Adipocyte (in vitro differentiated cells): ENCODE data around the gene CAMK1D.
"Not testable (repeated sequence)": the region's sequence is repeated elsewhere in the genome, so short reads cannot be mapped to it uniquely, and the experiment has no call there.

Experiments used
- DNase-seq: peaks from one replicate; pipeline ENCODE4 v3.0.0-alpha.2; 2015; ENCODE audit warnings: low read depth
- H3K27me3 ChIP-seq: replicated peaks from 2 replicates; pipeline ENCODE4 v1.7.0; 2013; ENCODE audit warnings: mild to moderate bottlenecking, low read length, moderate library complexity; ENCODE audit not compliant: control insufficient read depth, insufficient read depth
- H3K36me3 ChIP-seq: 2 replicates; pipeline ENCODE4 v1.7.0; 2013; ENCODE audit warnings: low read length, mild to moderate bottlenecking, moderate library complexity; ENCODE audit not compliant: control insufficient read depth, insufficient read depth, severe bottlenecking
- H3K4me1 ChIP-seq: 2 replicates; pipeline ENCODE4 v1.7.0; 2013; ENCODE audit warnings: mild to moderate bottlenecking, low read length, moderate library complexity; ENCODE audit not compliant: control insufficient read depth, insufficient read depth
- H3K4me3 ChIP-seq: 2 replicates; pipeline ENCODE4 v1.7.0; 2013; ENCODE audit warnings: mild to moderate bottlenecking, low read length, moderate library complexity
- H3K9ac ChIP-seq: 2 replicates; pipeline ENCODE4 v1.7.0; 2013; ENCODE audit warnings: mild to moderate bottlenecking, low read length, moderate library complexity
- H3K9me3 ChIP-seq: 2 replicates; pipeline ENCODE4 v1.7.0; 2013; ENCODE audit warnings: mild to moderate bottlenecking, low read length, moderate library complexity; ENCODE audit not compliant: control insufficient read depth

CAMK1D gene

DNA sequence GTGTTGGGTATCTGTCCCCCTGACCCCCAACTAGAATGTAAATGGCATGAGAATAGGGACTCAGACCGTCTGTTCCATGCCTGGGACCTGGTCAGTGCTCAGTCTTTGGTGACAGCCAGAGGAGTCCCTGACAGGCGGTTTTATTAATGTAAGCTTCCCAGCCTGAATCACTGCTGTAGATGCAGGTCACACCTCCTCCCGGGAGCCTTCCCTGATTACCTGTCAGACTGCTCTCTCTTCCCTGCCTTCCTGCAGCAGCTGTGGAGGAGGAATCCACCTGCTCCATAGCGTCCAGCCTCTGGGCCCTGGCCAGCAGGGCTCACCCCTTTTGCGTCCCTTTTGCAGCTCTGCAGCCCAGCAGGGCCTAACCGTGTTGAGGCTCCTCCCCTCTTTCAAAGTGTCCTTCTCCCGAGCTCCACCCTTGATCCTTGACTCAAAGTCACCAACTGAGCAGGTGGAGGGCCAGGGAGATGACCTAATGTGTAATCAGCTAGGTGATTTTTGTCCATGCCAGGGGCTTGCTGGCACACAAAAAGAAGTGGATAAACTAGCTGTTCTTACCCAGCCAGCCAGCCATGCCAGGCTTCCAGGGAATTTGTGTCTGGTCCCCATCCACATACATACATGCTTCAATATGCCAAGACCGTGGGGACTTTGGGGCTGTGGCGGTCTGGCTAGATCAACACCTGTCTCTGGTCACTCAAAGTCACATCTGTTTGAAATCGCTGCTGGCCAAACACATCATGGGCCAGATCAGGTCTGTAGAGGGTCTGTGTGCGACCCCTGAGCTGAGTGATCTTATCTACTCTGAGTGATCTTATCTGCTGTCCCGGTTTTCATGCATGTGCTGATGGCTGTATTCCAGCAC, 457.1 kb downstream of the CAMK1D start:
- no peak for DNase-seq
- H3K4me1 ChIP-seq: no peaks in the 10 kb centered on the region

GRCh38 chr10:12807096-12807755, 457.9 kb downstream of the CAMK1D start:
- Histone ChIP-seq H3K9ac (no peak overlapping the region), H3K27me3 (no peaks in the 10 kb centered on the region), H3K4me3 (no peak overlapping the region), H3K36me3 (no peaks in the 10 kb centered on the region), H3K4me1 (no peaks in the 10 kb centered on the region), H3K9me3 (no peaks in the 10 kb centered on the region)
- no peak for DNase-seq

More for the DNA sequence above, 457.1 kb downstream of the CAMK1D start:
- H3K27me3 ChIP-seq: no peaks in the 10 kb centered on the region
- no peak overlapping the region for H3K4me3 ChIP-seq
- no peaks in the 10 kb centered on the region for H3K9me3 ChIP-seq
- H3K9ac ChIP-seq: no peak overlapping the region
- no peaks in the 10 kb centered on the region for H3K36me3 ChIP-seq

GRCh38 chr10:12808014-12808613, 458.8 kb downstream of the CAMK1D start:
- H3K36me3 ChIP-seq: no peaks in the 10 kb centered on the region
- H3K4me3 ChIP-seq: no peak overlapping the region
- no peaks in the 10 kb centered on the region for H3K9me3 ChIP-seq
- no peak for DNase-seq
- H3K4me1 ChIP-seq: no peaks in the 10 kb centered on the region
- H3K9ac ChIP-seq: no peak overlapping the region
- no peaks in the 10 kb centered on the region for H3K27me3 ChIP-seq

DNA sequence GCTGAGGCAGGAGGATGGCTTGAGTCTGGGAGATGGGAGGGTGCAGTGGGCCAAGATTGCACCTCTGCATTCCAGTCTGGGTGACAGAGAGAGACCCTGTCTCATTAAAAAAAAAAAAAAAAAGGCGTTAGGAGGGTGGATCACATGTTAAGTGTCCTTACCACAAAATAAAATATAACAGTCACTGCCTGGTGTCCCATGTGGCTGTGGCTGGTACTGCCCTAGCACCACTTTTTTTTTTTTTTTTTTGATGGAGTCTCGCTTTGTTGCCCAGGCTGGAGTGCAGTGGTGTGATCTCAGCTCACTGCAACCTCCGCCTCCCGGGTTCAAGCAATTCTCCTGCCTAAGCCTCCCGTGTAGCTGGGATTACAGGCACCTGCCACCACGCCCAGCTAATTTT, 460.7 kb downstream of the CAMK1D start:
- not testable (repeated sequence) for H3K4me3 ChIP-seq, H3K36me3 ChIP-seq, H3K27me3 ChIP-seq, H3K4me1 ChIP-seq, DNase-seq, H3K9me3 ChIP-seq, H3K9ac ChIP-seq

DNA sequence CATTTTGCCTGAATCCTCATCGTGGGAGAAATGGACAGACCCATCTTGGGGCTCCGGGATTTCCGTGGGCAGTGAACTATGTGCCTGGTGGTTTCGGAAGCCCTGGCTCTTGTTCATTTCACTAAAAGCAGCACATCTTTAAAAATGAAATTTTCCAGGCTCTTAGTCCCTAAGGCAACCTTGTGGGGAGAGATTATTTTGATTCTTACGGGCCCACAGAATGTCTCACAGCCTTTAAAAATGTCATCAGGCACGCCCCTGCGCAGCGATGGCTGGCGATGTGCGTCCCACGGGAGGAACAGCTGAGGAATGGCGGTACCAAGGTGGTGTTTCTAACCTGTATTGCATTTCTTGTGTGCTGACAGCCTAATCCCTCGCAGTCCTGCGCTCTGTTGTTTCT, 462.5 kb downstream of the CAMK1D start:
- peak; percentile 59 for DNase-seq
- no peak overlapping the region for H3K9ac ChIP-seq
- no peaks in the 10 kb centered on the region for H3K27me3 ChIP-seq
- peaks cover 13% of the 10 kb centered on the region for H3K36me3 ChIP-seq
- H3K9me3 ChIP-seq: peaks cover 7% of the 10 kb centered on the region
- no peaks in the 10 kb centered on the region for H3K4me1 ChIP-seq
- H3K4me3 ChIP-seq: no peak overlapping the region

- peaks cover 7% of the 10 kb centered on the region for H3K9me3 ChIP-seq
- peaks cover 13% of the 10 kb centered on the region for H3K36me3 ChIP-seq
- H3K27me3 ChIP-seq: no peaks in the 10 kb centered on the region
- H3K9ac ChIP-seq: no peak overlapping the region
- no peaks in the 10 kb centered on the region for H3K4me1 ChIP-seq
- H3K4me3 ChIP-seq: no peak overlapping the region
- no peak for DNase-seq
Measured at GRCh38 chr10:12812571-12812970, 463.2 kb downstream of the CAMK1D start.

GRCh38 chr10:12814166-12814565, 464.8 kb downstream of the CAMK1D start:
- no peak overlapping the region for H3K9ac ChIP-seq
- DNase-seq: no peak
- H3K4me3 ChIP-seq: no peak overlapping the region

DNA sequence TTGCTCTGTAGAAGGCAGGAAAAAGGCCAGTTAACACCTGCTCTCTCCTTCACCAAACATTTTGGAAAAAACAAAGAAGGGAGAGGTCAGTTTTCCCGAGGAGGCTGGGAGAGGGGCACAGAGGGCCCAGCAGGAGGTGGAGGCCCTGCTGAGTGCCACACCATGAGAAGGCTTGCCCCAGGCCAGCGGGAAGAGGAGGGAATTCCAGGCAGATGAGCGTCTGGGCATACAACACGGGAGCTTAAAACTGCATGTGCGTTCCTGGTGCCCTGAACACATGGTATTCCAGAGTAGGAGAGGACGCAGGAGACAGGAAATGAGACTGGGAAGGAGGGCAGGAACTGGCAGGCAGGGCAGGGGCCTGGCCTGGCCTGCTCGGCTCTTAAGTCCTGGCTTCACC, 469.7 kb downstream of the CAMK1D start:
- Histone ChIP-seq H3K4me1 (no peaks in the 10 kb centered on the region), H3K27me3 (no peaks in the 10 kb centered on the region), H3K4me3 (no peak overlapping the region), H3K9me3 (peaks cover 7% of the 10 kb centered on the region), H3K9ac (no peak overlapping the region), H3K36me3 (peaks cover 13% of the 10 kb centered on the region)
- DNase-seq: no peak

More at GRCh38 chr10:12814166-12814565, 464.8 kb downstream of the CAMK1D start:
- peaks cover 13% of the 10 kb centered on the region for H3K36me3 ChIP-seq
- no peaks in the 10 kb centered on the region for H3K4me1 ChIP-seq
- no peaks in the 10 kb centered on the region for H3K27me3 ChIP-seq
- H3K9me3 ChIP-seq: peaks cover 7% of the 10 kb centered on the region

GRCh38 chr10:12819656-12820055, 470.3 kb downstream of the CAMK1D start:
- Histone ChIP-seq H3K36me3 (peaks cover 10% of the 10 kb centered on the region), H3K27me3 (no peaks in the 10 kb centered on the region), H3K9ac (no peak overlapping the region), H3K9me3 (peaks cover 2% of the 10 kb centered on the region), H3K4me1 (no peaks in the 10 kb centered on the region), H3K4me3 (no peak overlapping the region)
- DNase-seq: no peak

DNA sequence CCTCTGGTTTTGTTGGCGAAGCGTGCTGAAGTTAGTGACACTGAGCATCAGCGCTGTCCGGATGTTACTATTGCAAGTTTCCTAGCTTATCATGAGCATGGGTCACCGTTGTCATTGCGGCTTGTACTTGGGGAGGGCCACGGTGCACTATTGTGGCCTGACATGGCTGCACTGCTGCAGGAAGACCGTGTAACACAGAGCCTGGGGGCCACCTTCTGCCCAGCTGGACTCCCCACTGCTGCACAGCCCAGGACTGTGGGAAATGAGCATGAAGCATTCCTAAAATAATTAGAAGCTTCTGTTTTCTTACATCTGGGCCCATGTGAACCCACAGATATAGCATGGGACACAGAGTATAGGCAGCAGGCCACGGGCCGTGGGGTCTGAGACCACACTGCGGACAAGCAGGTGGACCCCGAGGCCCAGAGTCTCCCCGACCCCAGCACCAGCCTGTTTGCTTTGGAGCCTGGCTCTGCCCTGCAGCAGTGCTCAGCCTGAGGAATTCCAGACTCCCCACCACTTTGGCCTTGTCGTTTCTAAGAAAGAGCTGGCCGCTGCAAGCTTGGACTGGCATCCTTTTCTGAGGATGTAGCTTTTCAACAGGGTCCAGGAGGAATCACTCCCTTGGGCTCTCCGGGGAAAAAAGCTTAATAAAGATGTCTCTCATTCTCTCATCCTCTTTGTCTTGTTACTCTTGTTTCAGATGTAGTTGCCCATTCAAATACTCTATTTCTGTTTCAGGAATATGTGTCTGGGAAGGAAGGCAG, 473.0 kb downstream of the CAMK1D start:
- no peaks in the 10 kb centered on the region for H3K9me3 ChIP-seq
- DNase-seq: peak; percentile 28
- no peak overlapping the region for H3K4me3 ChIP-seq
- H3K27me3 ChIP-seq: no peaks in the 10 kb centered on the region
- no peaks in the 10 kb centered on the region for H3K36me3 ChIP-seq
- H3K4me1 ChIP-seq: no peaks in the 10 kb centered on the region
- H3K9ac ChIP-seq: no peak overlapping the region

GRCh38 chr10:12822893-12823170, 473.5 kb downstream of the CAMK1D start:
- DNase-seq: no peak
- Histone ChIP-seq H3K9ac (no peak overlapping the region), H3K36me3 (no peaks in the 10 kb centered on the region), H3K4me3 (no peak overlapping the region), H3K9me3 (no peaks in the 10 kb centered on the region), H3K4me1 (no peaks in the 10 kb centered on the region), H3K27me3 (no peaks in the 10 kb centered on the region)
